ENCODE data around the gene ACTR5.

The ACTR5 gene

GRCh38 chr20:38800882-38801281 is 52.6 kb downstream of the ACTR5 start:
- no peak for TF ChIP-seq CTCF (IDR thresholded peaks at IDR 0.05; ENCODE audit: insufficient read depth, low read length, missing control alignments)

GRCh38 chr20:38804221-38804620 is 56.0 kb downstream of the ACTR5 start:
- ChIA-PET POLR2A (no interaction called here), CTCF (interaction anchor here (0.7 kb wide), 1 partner anchor 11 kb away, joined by 3 read pairs; no protein-coding TSS in a partner anchor)
- TF ChIP-seq CTCF (IDR thresholded peaks at IDR 0.05; ENCODE audit: insufficient read depth, low read length, missing control alignments), result no peak
- H3K4me3 ChIP-seq (ENCODE audit: low read depth, low read length), result no peak overlapping the region
- DNase-seq (ENCODE audit: low read depth, low spot score), result no peak

More at GRCh38 chr20:38800882-38801281, 52.6 kb downstream of the ACTR5 start:
- ChIA-PET POLR2A (no interaction called here), CTCF (no interaction called here)
- H3K4me3 ChIP-seq (ENCODE audit: low read depth, low read length), result no peak overlapping the region
- no peak for DNase-seq (ENCODE audit: low read depth, low spot score)

DNA sequence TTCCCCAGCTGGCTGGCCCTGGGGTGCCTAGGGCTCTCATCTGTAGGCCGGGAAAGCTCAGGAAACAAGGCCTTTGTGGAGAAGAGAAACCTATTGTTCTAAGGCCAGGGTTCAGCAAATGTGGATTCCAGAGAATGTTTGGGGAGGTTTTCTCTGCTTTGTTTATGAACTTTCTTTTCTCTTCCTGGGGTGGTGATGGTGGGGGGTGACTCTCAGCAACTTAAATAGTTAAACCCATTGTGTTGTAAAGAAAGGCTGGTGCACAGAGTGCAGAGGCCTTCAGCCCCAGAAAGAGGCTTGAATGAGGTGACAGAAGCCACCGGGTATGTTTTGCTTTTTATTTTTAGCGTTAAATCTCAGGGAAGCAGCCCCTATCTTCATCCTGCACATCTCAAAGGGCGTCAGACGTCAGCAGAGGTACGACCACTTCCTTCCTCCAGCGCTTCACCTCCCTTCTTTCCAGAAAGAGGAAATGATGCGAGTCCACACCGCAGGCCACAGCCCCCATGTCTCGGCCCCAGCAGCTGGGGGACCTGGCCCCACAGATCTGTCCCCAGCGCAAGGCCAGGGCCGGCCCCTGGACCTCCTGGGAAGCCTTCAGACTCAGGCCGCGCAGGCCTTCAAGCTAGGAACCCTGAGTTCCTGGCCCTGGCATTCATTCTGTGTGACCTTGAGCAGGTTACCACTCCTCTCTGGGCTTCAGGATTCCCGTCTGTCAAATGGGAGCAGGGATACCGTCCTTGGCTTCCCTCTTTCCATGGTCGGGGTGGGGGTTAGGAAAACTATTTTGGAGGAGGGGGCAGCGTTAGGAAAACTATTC is 56.6 kb downstream of the ACTR5 start:
- ChIA-PET CTCF (interaction anchor here (0.6 to 1.0 kb wide), 3 partner anchors 10 to 245 kb away, joined by 3 read pairs; no protein-coding TSS in a partner anchor), POLR2A (no interaction called here)
- TF ChIP-seq CTCF (IDR thresholded peaks at IDR 0.05; ENCODE audit: insufficient read depth, low read length, missing control alignments), result no peak
- no peak overlapping the region for H3K4me3 ChIP-seq (ENCODE audit: low read depth, low read length)
- no peak for DNase-seq (ENCODE audit: low read depth, low spot score)

DNA sequence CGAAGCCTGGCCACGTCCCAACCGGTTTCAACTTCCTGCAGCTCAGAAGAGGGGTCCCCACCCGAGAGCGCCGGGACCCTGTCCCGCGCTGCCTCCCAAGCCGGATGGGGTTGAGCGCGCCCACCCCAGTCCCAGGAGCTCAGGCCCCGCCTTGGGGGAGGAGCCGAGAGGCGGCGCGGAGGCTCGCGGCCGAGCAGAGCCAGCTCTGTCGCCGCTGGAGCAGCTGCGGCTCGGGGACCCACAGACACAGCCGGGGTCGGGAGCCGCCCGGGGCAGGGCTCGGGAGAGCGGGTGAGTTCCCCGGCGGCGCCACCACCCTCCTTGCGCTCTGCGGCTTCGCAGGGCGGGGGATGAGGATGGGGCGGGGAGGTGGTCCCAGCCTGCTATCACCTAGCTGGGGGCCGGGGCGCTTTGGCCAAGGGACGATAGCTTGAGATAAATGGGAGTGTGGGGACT is 57.3 kb downstream of the ACTR5 start, which contains the start of gene PPP1R16B:
PPP1R16B (plus strand) TSS at position 196 of the 456 bp plus-strand sequence. CDS start 30,229 bp downstream, outside the sequence.
- no peak for DNase-seq (ENCODE audit: low read depth, low spot score)
- H3K4me3 ChIP-seq (ENCODE audit: low read depth, low read length), result peak within 1 kb of the TSS; percentile 25
- CTCF ChIA-PET, result interaction anchor here (0.6 to 1.0 kb wide), 2 partner anchors 243 to 244 kb away, joined by 3 read pairs; no protein-coding TSS in a partner anchor
- POLR2A ChIA-PET, result no interaction called here
- no peak for TF ChIP-seq CTCF (IDR thresholded peaks at IDR 0.05; ENCODE audit: insufficient read depth, low read length, missing control alignments)

GRCh38 chr20:38805958-38806854 is 57.9 kb downstream of the ACTR5 start:
- peak overlapping the region; percentile 25 for H3K4me3 ChIP-seq (ENCODE audit: low read depth, low read length)
- ChIA-PET POLR2A (no interaction called here), CTCF (interaction anchor here (1.0 kb wide), 1 partner anchor 242 kb away, joined by 3 read pairs; no protein-coding TSS in a partner anchor)
- no peak for TF ChIP-seq CTCF (IDR thresholded peaks at IDR 0.05; ENCODE audit: insufficient read depth, low read length, missing control alignments)
- DNase-seq (ENCODE audit: low read depth, low spot score), result no peak

Data from AG04449 (cell line).